ENCODE measurements around the gene MAT2A. TPM values are rescaled to one million over a fixed set of nuclear protein-coding genes. Genes with fewer than 3 reads are reported as not detected.

MAT2A gene
- total RNA-seq, 2 donors from 2014 or later, result 105 to 156 TPM

DNA sequence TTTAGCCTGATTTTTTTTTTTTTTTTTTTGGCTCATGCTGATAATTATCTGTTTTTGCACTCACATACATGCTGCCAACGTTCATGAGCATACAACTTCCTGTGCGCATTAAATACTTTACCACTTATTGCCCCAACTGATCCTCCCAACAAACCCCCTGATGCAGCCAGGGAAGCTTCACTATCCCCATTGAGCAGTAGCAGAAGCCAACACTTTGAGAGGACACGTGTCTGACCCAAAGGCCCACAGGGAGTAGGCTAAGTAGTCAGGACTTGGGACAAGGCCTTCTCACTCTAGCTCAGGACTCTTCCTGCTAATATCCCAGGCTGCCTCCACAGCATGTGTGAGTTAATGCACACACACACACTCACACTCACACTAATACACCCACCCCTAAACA, 36.2 kb upstream of the MAT2A start:
- Histone ChIP-seq H3K27ac (peak overlapping the region; percentile 18), H3K4me3 (no peak overlapping the region), H3K36me3 (no peaks in the 10 kb centered on the region), H3K4me1 (peaks cover 12% of the 10 kb centered on the region), H3K9me3 (no peaks in the 10 kb centered on the region), H3K27me3 (no peaks in the 10 kb centered on the region), H3K9ac (ENCODE audit: low read depth in 2 of 2, low read length in 2 of 2) (peak overlapping the region in 1 of 2 donors; percentile 60)
- DNase-seq, result no peak
- intact Hi-C loops (cut with DNase I), result no loop called here
- TF ChIP-seq, protein P1, sequence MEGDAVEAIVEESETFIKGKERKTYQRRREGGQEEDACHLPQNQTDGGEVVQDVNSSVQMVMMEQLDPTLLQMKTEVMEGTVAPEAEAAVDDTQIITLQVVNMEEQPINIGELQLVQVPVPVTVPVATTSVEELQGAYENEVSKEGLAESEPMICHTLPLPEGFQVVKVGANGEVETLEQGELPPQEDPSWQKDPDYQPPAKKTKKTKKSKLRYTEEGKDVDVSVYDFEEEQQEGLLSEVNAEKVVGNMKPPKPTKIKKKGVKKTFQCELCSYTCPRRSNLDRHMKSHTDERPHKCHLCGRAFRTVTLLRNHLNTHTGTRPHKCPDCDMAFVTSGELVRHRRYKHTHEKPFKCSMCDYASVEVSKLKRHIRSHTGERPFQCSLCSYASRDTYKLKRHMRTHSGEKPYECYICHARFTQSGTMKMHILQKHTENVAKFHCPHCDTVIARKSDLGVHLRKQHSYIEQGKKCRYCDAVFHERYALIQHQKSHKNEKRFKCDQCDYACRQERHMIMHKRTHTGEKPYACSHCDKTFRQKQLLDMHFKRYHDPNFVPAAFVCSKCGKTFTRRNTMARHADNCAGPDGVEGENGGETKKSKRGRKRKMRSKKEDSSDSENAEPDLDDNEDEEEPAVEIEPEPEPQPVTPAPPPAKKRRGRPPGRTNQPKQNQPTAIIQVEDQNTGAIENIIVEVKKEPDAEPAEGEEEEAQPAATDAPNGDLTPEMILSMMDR (IDR thresholded peaks at IDR 0.05), result no peak

DNA sequence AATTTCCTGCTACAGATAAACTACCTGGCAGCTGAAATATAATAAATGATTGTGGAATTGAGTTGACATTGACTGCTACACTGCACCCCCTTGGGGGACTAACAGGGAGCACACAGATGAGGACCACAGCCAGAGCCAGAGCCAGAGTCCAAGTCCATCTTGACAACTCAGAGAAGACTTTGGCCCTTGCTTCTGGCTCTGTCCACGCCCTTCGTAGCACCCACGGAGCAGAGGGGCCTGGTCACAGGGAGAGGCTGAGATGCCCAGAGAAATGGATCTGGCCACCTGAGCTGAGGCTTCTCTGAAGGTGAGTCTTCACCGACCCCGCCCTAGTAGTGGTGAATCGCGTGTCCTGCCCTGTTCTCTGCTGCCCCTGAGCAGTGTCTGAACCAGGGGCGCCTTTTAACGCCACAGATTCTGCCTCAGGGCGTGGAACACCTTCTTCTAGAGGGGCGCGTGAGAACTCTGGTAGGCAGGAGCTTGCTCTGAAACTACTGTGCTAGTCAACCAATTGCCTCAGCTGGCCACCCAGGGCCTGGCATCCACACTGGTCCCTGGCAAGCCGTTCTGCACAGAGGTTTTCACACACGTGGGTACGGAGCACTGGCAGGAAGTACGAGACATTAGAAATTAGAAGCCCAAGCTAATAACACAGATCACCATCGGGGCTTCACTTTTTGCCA, 35.7 kb upstream of the MAT2A start:
- H3K4me1 ChIP-seq, result peaks cover 12% of the 10 kb centered on the region
- H3K27ac ChIP-seq, result peak overlapping the region; percentile 18
- intact Hi-C loops (cut with DNase I), result no loop called here

DNA sequence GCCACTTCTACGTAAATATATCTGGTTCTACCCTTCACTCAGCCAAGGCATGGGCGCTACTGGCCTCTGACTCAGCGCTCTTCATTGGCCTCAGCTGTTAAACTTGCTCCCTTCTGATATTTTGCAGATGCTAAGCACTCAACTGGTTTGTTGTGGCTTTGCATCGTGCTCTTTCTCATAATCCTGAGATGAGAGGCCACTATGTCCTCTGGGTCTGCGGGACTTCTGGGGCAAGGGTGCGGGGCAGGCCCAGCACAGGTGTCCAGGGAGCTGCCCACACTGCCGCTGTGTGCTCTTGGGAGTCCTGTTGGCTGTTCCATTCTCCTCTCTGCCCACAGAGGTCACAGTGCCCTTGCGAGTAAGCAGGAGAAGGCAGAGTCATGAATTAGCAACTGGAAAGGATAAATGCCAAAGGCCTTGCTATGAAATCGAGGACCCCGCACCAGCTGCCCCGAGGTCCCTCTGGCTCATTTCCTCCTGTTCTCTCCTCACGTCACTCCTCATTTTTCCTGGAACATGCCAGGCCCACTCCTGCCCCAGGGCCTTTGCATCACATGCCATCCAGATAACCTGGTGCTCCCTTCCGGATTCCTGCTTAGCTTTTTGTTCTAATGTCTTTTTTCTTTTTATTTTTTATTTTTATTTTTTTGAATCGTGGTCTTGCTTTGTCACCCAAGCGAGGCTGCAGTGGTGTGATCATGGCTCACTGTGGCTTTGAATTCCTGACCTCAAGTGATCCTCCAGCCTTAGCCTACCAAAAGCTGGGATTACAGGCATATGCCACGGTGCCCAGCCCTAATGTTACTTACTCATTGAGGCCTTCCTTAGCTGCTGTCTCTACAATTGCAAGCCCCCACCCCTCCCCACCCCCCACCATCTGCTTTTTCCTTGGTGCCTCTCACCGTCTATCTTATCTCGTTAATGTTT, 34.9 kb upstream of the MAT2A start:
- TF ChIP-seq, protein P1 (IDR thresholded peaks at IDR 0.05), result no peak
- H3K4me3 ChIP-seq, result no peak overlapping the region
- H3K36me3 ChIP-seq, result no peaks in the 10 kb centered on the region
- no peak overlapping the region for H3K9ac ChIP-seq (ENCODE audit: low read depth in 2 of 2, low read length in 2 of 2)
- no peaks in the 10 kb centered on the region for H3K27me3 ChIP-seq
- intact Hi-C loops (cut with DNase I), result no loop called here
- H3K9me3 ChIP-seq, result no peaks in the 10 kb centered on the region
- peaks cover 12% of the 10 kb centered on the region for H3K4me1 ChIP-seq
- DNase-seq, result no peak
- H3K27ac ChIP-seq, result peak overlapping the region; percentile 18

More for the DNA sequence above, 35.7 kb upstream of the MAT2A start:
- TF ChIP-seq, protein P1 (IDR thresholded peaks at IDR 0.05), result no peak
- Histone ChIP-seq H3K27me3 (no peaks in the 10 kb centered on the region), H3K9me3 (no peaks in the 10 kb centered on the region), H3K36me3 (no peaks in the 10 kb centered on the region), H3K9ac (ENCODE audit: low read depth in 2 of 2, low read length in 2 of 2) (peak overlapping the region in 1 of 2 donors; percentile 60), H3K4me3 (no peak overlapping the region)
- peak; percentile 63 for DNase-seq

DNA sequence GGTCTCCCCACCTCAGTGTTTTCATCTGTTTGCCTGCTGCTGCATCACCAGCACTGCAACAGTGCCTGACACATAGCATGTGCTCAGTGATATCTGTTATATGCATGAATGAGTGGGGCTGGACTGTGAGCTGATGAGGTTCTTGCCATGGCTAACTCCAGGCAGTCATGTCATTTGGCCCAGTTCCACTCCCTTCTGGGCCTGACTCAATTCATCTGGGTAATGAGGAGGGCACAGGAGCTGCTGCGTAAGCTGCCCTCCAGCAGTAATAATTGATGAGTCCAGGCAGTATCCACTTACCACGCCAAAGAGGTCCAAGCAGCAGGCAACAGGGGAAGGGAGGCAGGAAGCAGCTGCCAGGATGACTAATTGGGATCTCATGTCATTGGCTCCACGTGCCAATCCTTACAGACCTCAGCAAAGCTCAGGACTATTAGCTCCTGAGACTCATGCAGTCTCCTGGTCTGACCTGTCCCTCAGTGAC, 34.1 kb upstream of the MAT2A start:
- no peak overlapping the region for H3K9ac ChIP-seq (ENCODE audit: low read depth in 2 of 2, low read length in 2 of 2)

More for the DNA sequence above, 34.1 kb upstream of the MAT2A start:
- DNase-seq, result no peak
- Histone ChIP-seq H3K9me3 (no peaks in the 10 kb centered on the region), H3K27me3 (no peaks in the 10 kb centered on the region), H3K27ac (no peak overlapping the region), H3K36me3 (no peaks in the 10 kb centered on the region), H3K4me3 (no peak overlapping the region), H3K4me1 (peaks cover 7% of the 10 kb centered on the region)
- intact Hi-C loops (cut with DNase I), result no loop called here
- TF ChIP-seq, protein P1 (IDR thresholded peaks at IDR 0.05), result no peak
